HG03520 (cell line): ENCODE data around the gene ELN.

Experiments used
- ATAC-seq: cut with Tn5 transposase; IDR thresholded peaks from one replicate; pipeline ENCODE4 v1.9.1; 2021; ENCODE audit warnings: mild to moderate bottlenecking, moderate library complexity; ENCODE audit not compliant: unreplicated experiment

ELN gene

DNA sequence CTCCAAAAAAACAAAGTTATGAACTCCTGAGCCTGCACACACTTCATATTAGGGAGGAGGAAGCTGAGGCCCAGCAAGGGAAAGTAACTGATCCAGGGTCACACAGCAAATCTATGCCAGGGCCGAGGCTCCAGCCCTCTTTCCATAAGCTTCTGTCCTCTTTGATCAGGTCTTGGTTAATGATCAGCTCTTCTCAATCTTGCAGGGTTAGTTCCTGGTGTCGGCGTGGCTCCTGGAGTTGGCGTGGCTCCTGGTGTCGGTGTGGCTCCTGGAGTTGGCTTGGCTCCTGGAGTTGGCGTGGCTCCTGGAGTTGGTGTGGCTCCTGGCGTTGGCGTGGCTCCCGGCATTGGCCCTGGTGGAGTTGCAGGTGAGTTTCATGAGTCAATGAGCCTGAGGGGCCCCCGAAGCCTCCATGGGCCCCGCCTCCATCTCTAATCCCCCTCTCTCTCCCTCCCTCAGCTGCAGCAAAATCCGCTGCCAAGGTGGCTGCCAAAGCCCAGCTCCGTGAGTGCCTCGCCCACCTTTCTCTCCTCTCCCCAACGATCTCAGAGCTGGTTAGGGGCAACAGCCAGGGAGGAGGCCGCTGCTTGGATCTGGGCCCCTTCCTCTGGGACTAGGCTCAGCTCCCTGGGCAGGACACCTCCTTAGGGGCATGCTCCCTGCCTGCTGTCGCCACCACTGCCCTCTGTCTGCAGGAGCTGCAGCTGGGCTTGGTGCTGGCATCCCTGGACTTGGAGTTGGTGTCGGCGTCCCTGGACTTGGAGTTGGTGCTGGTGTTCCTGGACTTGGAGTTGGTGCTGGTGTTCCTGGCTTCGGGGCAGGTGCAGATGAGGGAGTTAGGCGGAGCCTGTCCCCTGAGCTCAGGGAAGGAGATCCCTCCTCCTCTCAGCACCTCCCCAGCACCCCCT, 32.0 kb downstream of the ELN start:
- ATAC-seq: no peak

DNA sequence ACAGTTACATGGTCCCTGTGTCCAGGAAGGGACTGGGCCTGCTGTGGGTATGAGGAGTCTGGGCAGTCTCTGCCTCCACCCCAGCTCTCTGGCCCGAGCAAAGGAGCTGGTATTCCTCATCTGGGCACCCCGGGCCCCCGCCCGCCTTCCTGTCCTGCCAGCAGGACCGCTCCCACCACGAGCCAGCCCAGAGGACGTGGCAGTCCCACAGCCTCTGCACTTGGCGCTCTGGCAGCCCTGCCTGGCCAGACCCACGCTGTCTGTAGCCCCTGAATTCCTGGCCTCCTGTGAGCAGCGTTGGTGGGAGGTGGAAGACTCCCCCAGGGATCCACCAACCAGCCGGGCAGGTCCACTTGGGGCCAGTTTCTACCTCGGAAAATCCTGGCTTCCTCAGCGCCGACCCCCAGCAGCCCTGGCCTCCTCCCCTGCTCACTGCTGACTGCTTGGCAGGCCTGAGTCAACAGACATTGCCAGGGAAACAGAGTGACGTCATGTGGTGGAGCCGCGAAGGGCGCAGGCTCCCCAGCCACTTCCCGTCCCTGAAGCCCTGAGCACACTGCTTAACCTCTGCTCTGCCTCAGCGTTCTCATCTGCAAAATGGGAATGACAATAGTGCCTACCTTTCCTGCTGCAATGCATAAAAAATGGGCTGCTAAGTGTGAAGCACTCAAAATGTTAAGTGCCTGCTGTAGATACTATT, 34.0 kb downstream of the ELN start:
- ATAC-seq: peak; percentile 75

DNA sequence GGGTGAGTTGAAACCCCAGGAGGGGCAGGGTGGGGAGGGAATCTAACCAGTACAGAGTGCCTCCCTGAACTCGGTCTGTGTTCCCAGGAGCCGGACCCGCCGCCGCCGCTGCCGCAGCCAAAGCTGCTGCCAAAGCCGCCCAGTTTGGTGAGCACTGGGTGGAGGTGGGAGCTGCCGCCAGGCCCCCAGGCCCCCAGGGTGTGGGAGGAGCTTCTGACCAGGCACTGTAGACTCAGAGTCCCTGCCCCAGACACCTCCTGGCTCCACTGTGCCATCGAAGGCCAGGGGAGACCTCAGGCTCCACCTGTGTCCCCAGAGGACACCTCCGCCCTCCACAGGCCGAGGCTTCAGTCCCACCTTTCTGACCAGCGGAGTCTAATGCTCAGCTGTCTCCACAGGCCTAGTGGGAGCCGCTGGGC, 35.3 kb downstream of the ELN start:
- no peak for ATAC-seq

- no peak for ATAC-seq
These were observed 35.7 kb downstream of the ELN start for GRCh38 chr7:74063646-74064045.

GRCh38 chr7:74064696-74065095, 36.7 kb downstream of the ELN start:
- ATAC-seq: no peak

DNA sequence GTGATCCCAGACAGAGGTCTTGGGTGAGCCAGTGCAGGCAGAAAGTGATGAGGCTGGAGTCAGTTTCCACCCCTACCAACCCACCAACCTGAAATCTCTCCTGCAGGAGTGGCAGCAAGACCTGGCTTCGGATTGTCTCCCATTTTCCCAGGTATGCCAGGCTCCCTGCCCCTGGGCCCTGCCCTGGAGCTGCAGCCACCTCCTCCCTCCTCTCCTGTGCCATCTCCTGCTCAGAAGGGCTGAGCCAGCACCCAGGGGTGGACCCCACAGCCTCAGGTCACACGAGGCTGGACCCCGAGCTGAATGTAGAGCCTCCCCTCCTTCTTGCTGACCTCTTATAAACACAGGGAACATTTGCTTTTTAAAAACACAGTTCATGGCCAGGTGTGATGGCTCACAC, 38.7 kb downstream of the ELN start:
- no peak for ATAC-seq

- ATAC-seq: no peak
These were observed 40.6 kb downstream of the ELN start for GRCh38 chr7:74068378-74069085.

GRCh38 chr7:74069086-74069541, 41.1 kb downstream of the ELN start:
- no peak for ATAC-seq

GRCh38 chr7:74069790-74070618, 42.0 kb downstream of the ELN start:
- ATAC-seq: no peak

DNA sequence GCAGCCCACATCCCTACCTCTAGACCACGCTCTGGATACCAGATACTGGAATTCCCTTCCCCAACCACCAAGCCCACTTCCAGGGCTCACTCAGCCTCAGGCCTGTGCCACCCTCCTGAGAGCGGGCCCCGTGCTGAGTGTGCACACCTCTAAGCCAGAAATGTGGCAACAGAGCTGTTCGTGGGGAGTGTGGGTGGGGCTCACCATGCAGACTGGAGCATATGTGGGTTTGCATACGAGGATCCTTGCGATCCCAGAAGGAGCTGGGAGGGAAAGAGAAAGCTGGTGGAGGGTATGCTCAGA, 42.6 kb downstream of the ELN start:
- ATAC-seq: no peak

- no peak for ATAC-seq
These were observed 43.1 kb downstream of the ELN start for GRCh38 chr7:74071121-74071520.

GRCh38 chr7:74074770-74075169, 46.8 kb downstream of the ELN start:
- ATAC-seq: no peak

DNA sequence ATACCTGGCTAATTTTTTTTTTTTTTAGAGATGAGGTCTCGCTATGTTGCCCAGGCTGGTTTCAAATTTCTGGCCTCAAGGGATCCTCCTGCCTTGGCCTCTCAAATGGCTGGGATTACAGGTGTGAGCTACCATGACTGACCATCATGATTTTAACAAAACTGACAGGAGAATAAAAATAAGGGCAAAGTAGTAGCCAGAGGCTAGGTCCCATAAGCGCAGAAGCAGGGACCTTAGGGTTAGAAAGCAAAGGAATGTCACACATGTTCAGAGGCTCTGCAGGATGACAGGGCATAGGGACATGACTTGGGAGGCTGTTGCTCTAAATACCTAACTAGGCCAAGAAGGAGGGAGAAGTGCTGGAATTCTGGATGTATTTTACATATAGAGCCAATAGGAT, 50.5 kb downstream of the ELN start:
- ATAC-seq: no peak

- no peak for ATAC-seq
These were observed 54.8 kb downstream of the ELN start for GRCh38 chr7:74082770-74083116.

DNA sequence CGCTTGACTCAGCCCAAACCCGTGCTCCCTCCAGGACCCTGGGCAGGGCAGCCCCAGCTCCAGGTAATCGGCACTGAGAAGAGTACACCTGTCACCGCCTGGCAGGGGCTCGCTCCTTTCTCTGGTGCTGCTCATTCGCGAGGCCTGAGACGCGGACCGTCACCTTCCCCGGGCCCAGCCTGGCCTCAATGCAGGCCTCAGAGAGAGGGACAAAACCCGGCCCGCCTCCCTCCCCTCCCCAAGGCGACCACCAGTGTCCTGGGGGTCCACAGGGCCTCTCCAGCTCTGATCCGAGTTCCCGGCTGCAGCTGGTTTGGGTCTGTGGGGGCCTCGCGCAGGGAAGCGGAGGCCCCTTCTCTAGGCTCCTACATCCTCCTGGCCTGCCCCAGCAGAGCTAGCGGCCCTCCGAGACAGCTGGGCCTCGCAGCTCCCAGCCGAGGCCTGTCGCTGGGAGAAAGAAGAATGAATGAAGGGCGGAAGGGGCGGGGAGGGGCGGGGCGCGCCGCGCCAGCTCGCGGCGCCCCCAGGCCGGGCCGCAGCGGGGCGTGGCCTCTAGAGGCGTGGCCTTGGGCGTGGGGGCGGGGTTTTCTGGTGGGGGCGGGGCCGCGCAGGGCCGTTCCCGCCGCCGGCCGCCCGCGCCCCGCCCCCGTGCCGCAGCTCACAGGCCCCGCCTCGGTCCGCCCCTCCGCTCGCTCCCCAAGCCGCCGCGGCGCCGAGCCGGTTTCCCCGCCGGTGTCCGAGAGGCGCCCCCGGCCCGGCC, 55.3 kb downstream of the ELN start, which contains the start of gene LIMK1:
Gene LIMK1 (plus strand): TSS at position 688 of the 760 bp plus-strand sequence. CDS start 187 bp downstream, outside the sequence.
- peak; percentile 54 for ATAC-seq

DNA sequence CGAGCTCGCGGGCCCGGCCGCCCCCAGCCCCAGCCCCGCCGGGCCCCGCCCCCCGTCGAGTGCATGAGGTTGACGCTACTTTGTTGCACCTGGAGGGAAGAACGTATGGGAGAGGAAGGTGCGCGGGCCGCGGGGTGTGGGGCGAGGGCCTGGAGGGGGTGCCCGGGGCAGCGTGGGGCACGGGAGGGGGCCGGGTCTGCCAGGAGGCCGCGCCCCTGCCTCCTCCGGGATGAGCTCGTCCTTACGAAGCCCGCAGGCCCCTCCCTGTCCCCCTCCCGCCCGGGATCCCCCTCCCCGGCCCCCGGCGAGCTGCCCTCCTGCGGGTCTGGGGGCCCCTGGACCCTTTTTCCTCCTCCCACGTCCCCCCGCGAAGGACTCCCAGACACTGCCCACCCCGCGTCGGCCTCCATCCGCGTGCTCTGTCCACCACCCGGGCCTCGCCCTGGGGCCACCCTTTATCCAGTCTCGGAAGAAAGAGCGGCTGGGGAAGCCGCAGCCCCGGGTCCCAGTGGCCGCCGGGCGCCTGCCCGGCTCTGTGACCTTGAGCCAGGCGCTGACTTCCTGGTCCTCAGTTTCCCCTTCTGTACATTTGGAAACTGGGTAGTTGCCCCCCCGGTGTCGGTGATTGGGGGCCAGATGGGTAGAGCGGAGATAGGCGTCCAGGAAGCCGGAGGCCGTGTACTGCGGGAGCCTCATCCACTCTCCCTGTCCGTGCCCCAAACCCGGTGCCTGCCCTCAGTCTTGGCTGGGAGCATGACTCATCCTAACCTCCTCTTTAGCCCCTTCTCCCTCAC, 56.2 kb downstream of the ELN start:
- ATAC-seq: peak; percentile 31

- ATAC-seq: no peak
These were observed 57.0 kb downstream of the ELN start for GRCh38 chr7:74084722-74085578.

GRCh38 chr7:74087791-74088453, 59.9 kb downstream of the ELN start:
- no peak for ATAC-seq
